HEK293 (cell line): ENCODE measurements around the gene HHLA2.

ENCODE experiments used
- CTCF ChIA-PET: fragments of 350-600 bp; formaldehyde crosslinking; extraction: SDS; loops from one replicate; lab custom pipeline; 2021; ENCODE audit warnings: antibody characterized with exemption; lab: Yijun Ruan, JAX
- POLR2A ChIA-PET: fragments of 300-600 bp; formaldehyde crosslinking; extraction: SDS; loops from one replicate; lab custom pipeline; 2020; ENCODE audit warnings: antibody characterized with exemption, inconsistent platforms; lab: Yijun Ruan, JAX
- H3K27ac ChIP-seq: fragments of 200-500 bp; sonication (Bioruptor generic); 2 replicates; pipeline ENCODE4 v1.5.1; 2014; ENCODE audit warnings: low read depth, low read length, control low read depth, inconsistent platforms; ENCODE audit errors: extremely low read depth
- H3K36me3 ChIP-seq, 2 experiments: fragments of 200-500 bp in 1 of 2; sonication (Bioruptor generic) in 1 of 2; 1 replicate in 1 of 2; 2 replicates in 1 of 2; pipeline ENCODE4 v1.5.1; 2014 to 2017; ENCODE audit warnings: inconsistent platforms in 2 of 2, low read length in 2 of 2; ENCODE audit not compliant: control insufficient read depth in 2 of 2, insufficient read depth in 1 of 2
- H3K4me1 ChIP-seq: fragments of 200-500 bp; sonication (Bioruptor generic); 2 replicates; pipeline ENCODE4 v1.5.1; 2014; ENCODE audit warnings: mild to moderate bottlenecking, low read length, inconsistent platforms; ENCODE audit not compliant: control insufficient read depth, insufficient read depth
- H3K4me3 ChIP-seq: 2 replicates; pipeline ENCODE4 v1.5.1; 2011; ENCODE audit warnings: low read depth, mild to moderate bottlenecking, control low read depth, low read length, moderate library complexity
- H3K9me3 ChIP-seq: fragments of 200-500 bp; sonication (Bioruptor generic); 2 replicates; pipeline ENCODE4 v1.5.1; 2014; ENCODE audit warnings: low read depth, low read length, inconsistent platforms; ENCODE audit not compliant: control insufficient read depth, insufficient read depth
- BCL11A ChIP-seq: fragments of 450-650 bp; formaldehyde crosslinking; IDR thresholded peaks from 2 replicates; pipeline ENCODE4 v1.5.1; 2016; ENCODE audit warnings: low read depth, missing biosample characterization, missing genetic modification characterization
- FEZF1 ChIP-seq: fragments of 450-650 bp; formaldehyde crosslinking; IDR thresholded peaks from 2 replicates; pipeline ENCODE4 v1.5.1; 2016; ENCODE audit warnings: missing biosample characterization, missing genetic modification characterization
- GLI2 ChIP-seq: fragments of 450-650 bp; formaldehyde crosslinking; IDR thresholded peaks from 2 replicates; pipeline ENCODE4; 2017; ENCODE audit warnings: missing biosample characterization, missing genetic modification characterization, low read depth, borderline replicate concordance
- GLIS2 ChIP-seq: fragments of 450-650 bp; formaldehyde crosslinking; IDR thresholded peaks from 2 replicates; pipeline ENCODE4 v1.5.1; 2016; ENCODE audit warnings: missing biosample characterization, missing genetic modification characterization
- HOXD13 ChIP-seq: sonication (generic); formaldehyde crosslinking; IDR thresholded peaks from 2 replicates; pipeline ENCODE4 v1.8.0; 2022; ENCODE audit warnings: missing genetic modification reagents, borderline replicate concordance
- KLF1 ChIP-seq: fragments of 450-650 bp; formaldehyde crosslinking; IDR thresholded peaks from 2 replicates; pipeline ENCODE4 v1.5.1; 2016; ENCODE audit warnings: missing biosample characterization, missing genetic modification characterization
- KLF10 ChIP-seq: fragments of 450-650 bp; IDR thresholded peaks from 2 replicates; pipeline ENCODE4 v1.5.1; 2018; ENCODE audit warnings: missing biosample characterization, mild to moderate bottlenecking, missing genetic modification characterization
- KLF8 ChIP-seq: fragments of 450-650 bp; formaldehyde crosslinking; IDR thresholded peaks from 2 replicates; pipeline ENCODE4 v1.5.1; 2016; ENCODE audit warnings: missing biosample characterization, missing genetic modification characterization
- KLF9 ChIP-seq: fragments of 450-650 bp; formaldehyde crosslinking; IDR thresholded peaks from 2 replicates; pipeline ENCODE4 v1.5.1; 2016; ENCODE audit warnings: missing biosample characterization, missing genetic modification characterization, low read depth
- MYNN ChIP-seq: fragments of 450-650 bp; formaldehyde crosslinking; IDR thresholded peaks from 2 replicates; pipeline ENCODE4 v1.5.1; 2016; ENCODE audit warnings: missing biosample characterization, missing genetic modification characterization, borderline replicate concordance
- OVOL3 ChIP-seq: fragments of 450-650 bp; formaldehyde crosslinking; IDR thresholded peaks from 2 replicates; pipeline ENCODE4 v1.5.1; 2016; ENCODE audit warnings: missing biosample characterization, missing genetic modification characterization
- PRDM1 ChIP-seq: fragments of 450-650 bp; formaldehyde crosslinking; IDR thresholded peaks from 2 replicates; pipeline ENCODE4; 2016; ENCODE audit warnings: missing biosample characterization, missing genetic modification characterization
- SCRT1 ChIP-seq: fragments of 450-650 bp; formaldehyde crosslinking; IDR thresholded peaks from 2 replicates; pipeline ENCODE4 v1.5.1; 2016; ENCODE audit warnings: missing biosample characterization, missing genetic modification characterization, borderline replicate concordance
- YY1 ChIP-seq: fragments of 450-650 bp; formaldehyde crosslinking; IDR thresholded peaks from 2 replicates; pipeline ENCODE4 v1.5.1; 2018; ENCODE audit warnings: missing biosample characterization, missing genetic modification characterization
- ZBTB7A ChIP-seq: fragments of 450-650 bp; formaldehyde crosslinking; IDR thresholded peaks from 2 replicates; pipeline ENCODE4 v1.5.1; 2016; ENCODE audit warnings: low read depth, missing biosample characterization, missing genetic modification characterization
- ZBTB8A ChIP-seq: fragments of 450-650 bp; formaldehyde crosslinking; IDR thresholded peaks from 2 replicates; pipeline ENCODE4 v1.5.1; 2016; ENCODE audit warnings: missing biosample characterization, missing genetic modification characterization
- ZIC2 ChIP-seq: fragments of 450-650 bp; formaldehyde crosslinking; IDR thresholded peaks from 2 replicates; pipeline ENCODE4 v1.5.1; 2016; ENCODE audit warnings: missing biosample characterization, missing genetic modification characterization
- ZNF114 ChIP-seq: fragments of 450-650 bp; formaldehyde crosslinking; IDR thresholded peaks from 2 replicates; pipeline ENCODE4 v1.5.0; 2017; ENCODE audit warnings: missing biosample characterization, missing genetic modification characterization
- ZNF132 ChIP-seq: fragments of 450-650 bp; formaldehyde crosslinking; IDR thresholded peaks from 2 replicates; pipeline ENCODE4 v1.5.1; 2017; ENCODE audit warnings: missing biosample characterization, missing genetic modification characterization, borderline replicate concordance
- ZNF157 ChIP-seq: fragments of 450-650 bp; formaldehyde crosslinking; IDR thresholded peaks from 2 replicates; pipeline ENCODE4 v1.5.1; 2016; ENCODE audit warnings: missing biosample characterization, missing genetic modification characterization
- ZNF202 ChIP-seq: fragments of 450-650 bp; formaldehyde crosslinking; IDR thresholded peaks from 2 replicates; pipeline ENCODE4 v1.5.1; 2016; ENCODE audit warnings: missing biosample characterization, missing genetic modification characterization, borderline replicate concordance
- ZNF223 ChIP-seq: fragments of 450-650 bp; formaldehyde crosslinking; IDR thresholded peaks from 2 replicates; pipeline ENCODE4 v1.5.1; 2016; ENCODE audit warnings: missing biosample characterization, missing genetic modification characterization
- ZNF23 ChIP-seq: fragments of 450-650 bp; formaldehyde crosslinking; IDR thresholded peaks from 2 replicates; pipeline ENCODE4 v1.5.1; 2016; ENCODE audit warnings: missing biosample characterization, missing genetic modification characterization, borderline replicate concordance
- ZNF350 ChIP-seq: fragments of 450-650 bp; formaldehyde crosslinking; IDR thresholded peaks from 2 replicates; pipeline ENCODE4 v1.5.0; 2017; ENCODE audit warnings: missing biosample characterization, mild to moderate bottlenecking, missing genetic modification characterization
- ZNF423 ChIP-seq: fragments of 450-650 bp; formaldehyde crosslinking; IDR thresholded peaks from 2 replicates; pipeline ENCODE4 v1.5.1; 2016; ENCODE audit warnings: missing biosample characterization, missing genetic modification characterization
- ZNF433 ChIP-seq: fragments of 450-650 bp; formaldehyde crosslinking; IDR thresholded peaks from 2 replicates; pipeline ENCODE4 v1.5.1; 2016; ENCODE audit warnings: missing biosample characterization, missing genetic modification characterization, low read depth
- ZNF449 ChIP-seq: fragments of 450-650 bp; formaldehyde crosslinking; IDR thresholded peaks from 2 replicates; pipeline ENCODE4 v1.5.1; 2017; ENCODE audit warnings: missing biosample characterization, mild to moderate bottlenecking, missing genetic modification characterization, moderate library complexity
- ZNF513 ChIP-seq: fragments of 450-650 bp; IDR thresholded peaks from 2 replicates; pipeline ENCODE4 v1.5.1; 2018; ENCODE audit warnings: missing biosample characterization, missing genetic modification characterization
- ZNF514 ChIP-seq: fragments of 450-650 bp; formaldehyde crosslinking; IDR thresholded peaks from 2 replicates; pipeline ENCODE4 v1.5.1; 2016; ENCODE audit warnings: missing biosample characterization, missing genetic modification characterization
- ZNF558 ChIP-seq: fragments of 450-650 bp; formaldehyde crosslinking; IDR thresholded peaks from 2 replicates; pipeline ENCODE4 v1.5.1; 2016; ENCODE audit warnings: missing biosample characterization, missing genetic modification characterization
- ZNF560 ChIP-seq: fragments of 450-650 bp; formaldehyde crosslinking; IDR thresholded peaks from 2 replicates; pipeline ENCODE4 v1.5.1; 2017; ENCODE audit warnings: missing biosample characterization, missing genetic modification characterization, borderline replicate concordance
- ZNF621 ChIP-seq: fragments of 450-650 bp; formaldehyde crosslinking; IDR thresholded peaks from 2 replicates; pipeline ENCODE4 v1.5.1; 2017; ENCODE audit warnings: missing biosample characterization, missing genetic modification characterization
- ZNF660 ChIP-seq: fragments of 450-650 bp; IDR thresholded peaks from 2 replicates; pipeline ENCODE4 v1.5.1; 2018; ENCODE audit warnings: missing biosample characterization, mild to moderate bottlenecking, missing genetic modification characterization
- ZNF692 ChIP-seq: fragments of 450-650 bp; formaldehyde crosslinking; IDR thresholded peaks from 2 replicates; pipeline ENCODE4 v1.5.1; 2016; ENCODE audit warnings: missing biosample characterization, missing genetic modification characterization
- ZSCAN5A ChIP-seq: fragments of 450-650 bp; formaldehyde crosslinking; IDR thresholded peaks from 2 replicates; pipeline ENCODE4 v1.5.1; 2016; ENCODE audit warnings: missing biosample characterization, missing genetic modification characterization

HHLA2 gene

GRCh38 chr3:108414007-108414406 is 117.7 kb downstream of the HHLA2 start:
- no peaks in the 10 kb centered on the region for H3K36me3 ChIP-seq
- ChIA-PET CTCF (interaction anchor here (0.5 kb wide), 1 partner anchor 64 kb away, joined by 4 read pairs; no protein-coding TSS in a partner anchor), POLR2A (no interaction called here)
- H3K4me1 ChIP-seq: no peaks in the 10 kb centered on the region
- H3K9me3 ChIP-seq: no peaks in the 10 kb centered on the region
- H3K4me3 ChIP-seq: no peak overlapping the region
- no peak for TF ChIP-seq OVOL3 (tag by site-specific recombination)
- no peak for TF ChIP-seq ZNF449
- TF ChIP-seq ZNF157: no peak
- TF ChIP-seq ZSCAN5A: no peak
- no peak for TF ChIP-seq ZNF223 (tag by site-specific recombination)
- no peak for TF ChIP-seq ZIC2 (tag by site-specific recombination)
- TF ChIP-seq ZNF114 (tag by site-specific recombination): no peak
- no peak for TF ChIP-seq ZNF513 (tag by site-specific recombination)
- TF ChIP-seq ZNF692 (tag by site-specific recombination): no peak
- TF ChIP-seq MYNN: no peak
- no peak for TF ChIP-seq ZBTB8A
- no peak for TF ChIP-seq ZNF660
- TF ChIP-seq ZNF23 (tag by site-specific recombination): no peak
- no peak for TF ChIP-seq FEZF1 (tag by site-specific recombination)
- no peak for TF ChIP-seq SCRT1 (tag by site-specific recombination)
- no peak for TF ChIP-seq ZNF132 (tag by site-specific recombination)
- H3K27ac ChIP-seq: no peak overlapping the region

- ChIA-PET CTCF (no interaction called here), POLR2A (no interaction called here)
- H3K36me3 ChIP-seq: no peaks in the 10 kb centered on the region
- no peaks in the 10 kb centered on the region for H3K4me1 ChIP-seq
- no peak for TF ChIP-seq KLF1 (tag by site-specific recombination)
- no peak for TF ChIP-seq GLI2
- no peak for TF ChIP-seq ZNF423 (tag by site-specific recombination)
- TF ChIP-seq GLIS2 (tag by site-specific recombination): no peak
- TF ChIP-seq PRDM1 (tag by site-specific recombination): no peak
- no peak for TF ChIP-seq ZNF560
- no peak for TF ChIP-seq ZNF514 (tag by site-specific recombination)
- TF ChIP-seq KLF8 (tag by site-specific recombination): no peak
- TF ChIP-seq ZNF433: no peak
- TF ChIP-seq BCL11A (tag by site-specific recombination): no peak
- no peak for TF ChIP-seq ZBTB7A (tag by site-specific recombination)
- TF ChIP-seq KLF9: no peak
- TF ChIP-seq HOXD13 (CRISPR knock-in tag): no peak
- TF ChIP-seq KLF10: no peak
- no peak for TF ChIP-seq ZNF202 (tag by site-specific recombination)
- no peak for TF ChIP-seq ZNF350
- no peak for TF ChIP-seq ZNF558 (tag by site-specific recombination)
- no peak for TF ChIP-seq ZNF621 (tag by site-specific recombination)
- no peak for TF ChIP-seq YY1 (tag by site-specific recombination)
- no peak overlapping the region for H3K27ac ChIP-seq
- no peaks in the 10 kb centered on the region for H3K9me3 ChIP-seq
- no peak overlapping the region for H3K4me3 ChIP-seq
Observed at GRCh38 chr3:108415661-108416060, 119.3 kb downstream of the HHLA2 start.
